Fibroblast of the conjunctiva (primary cell): Measurements from ENCODE around the gene C1S.
"Not testable (repeated sequence)": the region's sequence is repeated elsewhere in the genome, so short reads cannot be mapped to it uniquely, and the experiment has no call there.

ENCODE experiments used
- DNase-seq: peaks from one replicate; pipeline ENCODE4 v3.0.0-alpha.2; 2010; ENCODE audit warnings: low read depth

C1S gene

GRCh38 chr12:7060353-7060954, at the start of gene C1S:
Gene C1S, plus strand, starts transcription at chr12:7060718. Its CDS starts 1,195 bp downstream, at chr12:7061913.
- DNase-seq, result peak; percentile 96

DNA sequence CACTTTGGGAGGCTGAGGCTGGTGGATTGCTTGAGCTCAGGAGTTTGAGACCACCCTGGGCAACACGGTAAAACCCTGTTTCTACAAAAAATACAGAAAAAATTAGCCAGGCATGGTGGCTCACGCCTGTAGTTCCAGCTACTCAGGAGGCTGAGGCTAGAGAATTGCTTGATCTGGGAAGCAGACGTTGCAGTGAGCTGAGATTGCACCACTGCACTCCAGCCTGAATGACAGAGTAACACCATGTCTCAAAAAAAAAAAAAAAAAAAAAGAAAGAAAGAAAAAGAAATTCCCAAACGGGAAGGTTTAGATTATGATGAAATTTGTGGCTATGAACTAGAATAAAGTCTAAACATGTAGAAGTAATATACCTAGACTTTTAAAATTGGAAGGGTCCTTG, 49.1 kb upstream of the C1S start:
- not testable (repeated sequence) for DNase-seq

DNA sequence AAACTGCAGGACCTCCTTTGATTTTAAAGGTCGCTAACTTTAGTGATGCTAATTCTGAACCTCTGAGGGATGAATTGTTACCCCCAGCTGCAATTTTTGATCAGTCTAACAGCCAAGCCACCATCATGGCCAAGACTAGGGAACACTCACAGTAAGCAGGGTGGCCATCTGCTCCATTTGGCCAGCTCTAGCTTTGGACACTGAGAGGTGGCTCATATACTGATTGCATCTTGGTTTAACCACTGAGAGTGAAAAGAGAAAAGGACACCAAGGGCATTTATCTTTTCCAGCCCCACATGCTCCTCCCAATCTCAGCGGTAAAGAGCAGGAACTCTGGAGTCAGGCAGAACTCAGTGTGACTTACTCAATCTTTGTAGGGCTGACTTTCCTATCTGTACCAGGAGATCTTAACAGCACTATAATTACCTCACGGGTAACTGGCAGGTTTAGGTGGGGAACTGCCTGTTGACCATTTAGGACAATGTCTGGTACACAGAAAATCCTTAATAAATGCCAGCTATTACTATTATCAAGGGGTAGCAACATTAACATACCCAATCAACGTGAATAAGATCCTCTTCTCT, 48.4 kb upstream of the C1S start:
- no peak for DNase-seq

GRCh38 chr12:7013101-7013500, 47.4 kb upstream of the C1S start:
- DNase-seq, result no peak

DNA sequence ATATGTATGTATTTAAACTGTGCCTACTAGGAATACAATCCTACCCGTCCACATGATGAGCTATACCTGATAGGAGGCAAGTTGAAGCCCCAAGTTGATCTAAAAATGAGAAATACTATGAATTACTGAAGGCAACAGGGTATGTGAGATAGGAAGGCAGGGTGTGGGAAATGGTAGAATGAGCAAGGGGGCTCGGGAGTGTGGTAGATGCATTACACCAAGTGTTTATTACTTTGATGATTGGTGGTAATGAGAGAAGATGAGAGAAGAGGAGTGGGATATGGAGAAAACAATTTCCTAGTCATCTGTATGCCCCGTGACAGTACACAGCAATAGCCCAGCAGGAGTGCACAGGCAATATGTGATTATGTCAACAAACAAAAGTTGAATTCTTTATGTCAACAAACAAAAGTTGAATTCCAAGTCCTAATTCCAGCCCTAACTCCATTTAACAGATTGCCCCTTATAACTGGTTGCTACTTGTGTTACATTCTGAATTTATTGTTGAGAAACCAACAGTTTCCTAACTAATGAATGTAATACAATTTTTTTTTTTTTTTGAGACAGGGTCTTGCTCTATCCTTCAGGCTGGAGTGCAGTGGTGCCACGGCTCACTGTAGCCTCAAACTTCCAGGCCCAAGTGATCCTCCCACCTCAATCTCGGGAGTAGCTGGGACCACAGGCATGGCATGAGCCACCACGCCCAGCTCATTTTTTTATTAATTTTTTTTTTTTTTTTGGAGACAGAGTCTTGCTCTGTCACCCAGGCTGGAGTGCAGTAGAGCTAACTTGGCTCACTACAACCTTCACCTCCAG, 44.8 kb upstream of the C1S start:
- DNase-seq, result no peak

- DNase-seq, result no peak
Observed at GRCh38 chr12:7016958-7017571, 43.5 kb upstream of the C1S start.

GRCh38 chr12:7017870-7018349, 42.6 kb upstream of the C1S start:
- DNase-seq, result no peak

DNA sequence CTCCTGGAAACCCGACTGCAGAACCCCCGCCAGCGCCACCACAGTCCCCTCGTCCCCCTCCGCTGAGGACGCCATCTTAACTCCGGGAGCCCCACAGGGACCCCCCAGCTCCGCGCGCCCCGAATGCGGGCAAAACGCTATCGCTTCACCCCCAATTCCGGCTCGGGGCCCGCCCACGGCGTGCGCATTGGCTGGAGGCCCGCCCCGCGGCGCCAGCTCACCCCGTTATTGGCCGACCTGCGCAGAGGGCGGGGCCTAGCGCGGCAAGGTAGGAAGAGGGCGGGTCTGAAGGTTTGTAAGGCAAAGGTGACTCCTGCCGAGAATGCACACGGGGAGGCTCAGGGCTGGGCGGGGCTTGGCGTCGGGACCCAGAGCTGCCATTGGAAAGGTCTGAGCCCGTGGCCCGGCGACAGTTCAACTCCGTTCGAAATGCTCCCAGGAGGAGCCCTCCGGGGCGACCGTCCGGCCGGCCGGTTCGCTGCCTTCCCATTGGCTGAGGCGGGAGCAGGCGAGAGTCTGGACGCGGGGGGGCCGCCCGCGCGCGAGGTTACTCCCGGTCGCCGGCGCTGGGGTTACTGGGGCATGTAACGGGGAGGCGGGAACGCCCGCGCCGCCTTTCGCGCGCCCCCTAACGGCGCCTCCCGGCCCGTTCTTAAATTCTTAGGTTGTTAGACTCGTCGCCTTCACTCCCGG, 42.0 kb upstream of the C1S start, which contains the start of gene LPCAT3:
Gene LPCAT3, minus strand, starts transcription at position 127 of the 693 bp plus-strand sequence. Its CDS starts 52 bp downstream, at position 75.
- peak; percentile 87 for DNase-seq

DNA sequence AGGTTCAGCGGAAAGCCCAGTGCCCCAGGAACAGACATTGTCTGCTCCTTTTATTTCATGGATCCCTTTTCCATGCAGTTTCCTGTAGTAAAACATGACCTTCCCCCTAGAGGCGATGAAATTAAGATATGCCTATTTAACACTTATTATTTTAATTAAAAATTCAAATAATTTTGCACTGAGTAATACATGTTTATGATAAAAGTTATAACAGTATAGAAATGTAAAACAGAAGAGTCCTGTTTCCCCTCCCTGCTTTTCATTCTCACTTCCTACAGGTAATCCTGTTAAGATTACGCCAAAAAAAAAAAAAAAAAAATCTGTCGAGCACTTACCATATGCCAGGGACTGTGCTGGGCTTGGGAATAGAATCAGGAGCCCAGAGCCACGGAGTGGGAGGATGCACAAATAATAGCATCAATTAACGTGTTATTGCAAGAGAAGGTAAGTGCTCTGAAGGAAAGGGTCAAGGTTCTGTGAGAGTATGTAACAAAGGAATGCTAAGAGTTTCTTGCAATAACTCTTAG, 41.4 kb upstream of the C1S start:
- no peak for DNase-seq

GRCh38 chr12:7021956-7022355, 38.6 kb upstream of the C1S start:
- no peak for DNase-seq

DNA sequence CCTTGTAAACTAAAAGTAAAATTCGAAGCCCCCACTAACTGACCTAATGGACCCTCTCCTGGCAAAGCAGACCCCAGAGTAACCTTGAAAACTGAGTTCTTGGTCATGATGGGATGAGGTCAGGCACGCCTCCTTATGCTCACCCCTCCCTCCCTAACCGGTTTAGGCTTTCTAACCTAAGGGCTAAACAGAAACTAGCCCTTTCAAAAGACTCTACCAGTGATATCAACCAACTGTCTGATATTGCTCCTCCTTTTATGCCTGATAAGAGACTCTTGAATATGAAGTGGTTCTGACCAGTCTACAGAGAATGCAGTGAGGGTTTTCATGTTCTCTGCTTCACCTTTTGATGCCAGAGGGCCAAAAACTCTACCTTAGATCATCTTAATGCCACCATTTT, 37.4 kb upstream of the C1S start:
- DNase-seq, result no peak

GRCh38 chr12:7026854-7027253, 33.7 kb upstream of the C1S start:
- DNase-seq, result no peak

- no peak for DNase-seq
Observed at GRCh38 chr12:7031306-7031705, 29.2 kb upstream of the C1S start.

DNA sequence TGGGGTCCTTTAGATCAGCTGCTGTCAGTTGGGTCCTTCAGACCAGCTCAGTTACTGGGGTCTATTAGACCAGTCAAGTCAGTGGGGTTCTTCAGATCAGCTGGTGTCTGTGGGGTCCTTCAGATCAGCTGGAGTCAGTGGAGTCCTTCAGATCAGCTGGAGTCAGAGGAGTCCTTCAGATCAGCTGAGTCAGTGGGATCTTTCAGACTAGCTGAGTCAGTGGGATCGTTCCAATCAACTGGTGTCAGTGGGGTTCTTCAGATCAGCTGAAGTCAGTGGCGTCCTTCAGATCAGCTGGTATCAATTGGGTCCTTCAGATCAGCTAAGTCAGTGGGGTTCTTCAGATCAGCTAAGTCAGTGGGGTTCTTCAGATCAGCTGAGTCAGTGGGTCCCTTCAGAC, 27.5 kb upstream of the C1S start:
- no peak for DNase-seq

DNA sequence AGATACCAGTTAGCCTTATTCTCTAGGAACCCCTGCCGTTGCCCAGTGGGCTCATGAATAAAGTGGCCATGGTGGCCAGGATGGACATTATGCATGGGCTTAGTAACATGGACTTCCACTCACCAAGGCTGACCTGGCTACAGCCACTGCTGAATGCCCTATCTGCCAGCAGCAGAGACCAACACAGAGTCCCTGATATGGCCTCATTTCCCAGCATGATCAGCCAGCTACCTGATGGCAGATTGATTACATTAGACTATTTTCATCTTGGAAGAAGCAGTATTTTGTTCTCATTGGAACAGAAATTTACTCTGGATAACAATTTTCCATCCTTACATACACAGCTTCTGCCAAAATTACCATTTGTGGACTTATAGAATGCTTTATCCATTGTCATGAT, 26.1 kb upstream of the C1S start:
- no peak for DNase-seq

GRCh38 chr12:7035463-7035862, 25.1 kb upstream of the C1S start:
- no peak for DNase-seq

- DNase-seq, result not testable (repeated sequence)
Observed at GRCh38 chr12:7037411-7037810, 23.1 kb upstream of the C1S start.

DNA sequence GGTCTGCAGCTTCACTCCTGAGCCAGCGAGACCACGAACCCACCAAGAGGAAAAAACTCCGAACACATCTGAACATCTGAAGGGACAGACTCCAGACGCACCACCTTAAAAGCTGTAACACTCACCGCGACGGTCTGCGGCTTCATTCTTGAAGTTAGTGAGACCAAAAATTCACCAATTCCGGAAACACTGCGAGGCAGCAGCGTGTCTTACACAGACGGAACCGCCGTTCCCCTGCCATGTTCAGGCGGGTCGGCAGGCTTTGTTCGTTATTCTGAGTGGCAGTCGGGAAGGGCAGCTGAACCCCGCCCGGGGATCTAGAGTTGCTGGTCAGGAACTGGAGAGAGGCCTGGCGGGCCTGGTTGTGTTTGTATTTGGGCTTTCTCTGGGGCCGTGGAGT, 21.9 kb upstream of the C1S start:
- DNase-seq, result no peak

- DNase-seq, result no peak
Observed at GRCh38 chr12:7039403-7039802, 21.1 kb upstream of the C1S start.

- no peak for DNase-seq
Observed at GRCh38 chr12:7042842-7043241, 17.7 kb upstream of the C1S start.

DNA sequence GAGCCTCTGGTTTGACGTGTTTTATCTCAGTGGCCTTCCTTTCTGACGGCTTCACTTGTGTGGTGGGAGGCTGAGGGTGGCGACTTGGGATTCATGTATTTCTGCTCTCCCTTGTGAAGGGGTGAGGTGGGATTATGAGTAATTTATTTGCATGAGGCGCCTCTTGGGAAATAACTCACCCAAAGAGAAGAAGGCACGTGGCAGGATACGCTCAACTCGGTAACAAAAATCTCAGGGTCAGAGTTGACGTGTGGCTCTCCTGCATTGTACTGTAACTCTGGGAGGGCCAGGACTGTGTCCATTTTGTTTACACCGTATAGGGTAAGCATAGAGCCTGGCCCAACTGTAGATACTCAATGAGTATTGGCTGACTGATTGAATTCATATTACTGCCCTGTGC, 14.6 kb upstream of the C1S start:
- DNase-seq, result no peak
